Neural cell (in vitro differentiated cells): ENCODE results near the gene NPTXR. TPM values are rescaled to one million over a fixed set of nuclear protein-coding genes. Genes with fewer than 3 reads are reported as not detected.

ENCODE experiments used
- H2AFZ ChIP-seq: fragments of 200-600, 300-800 bp; sonication (generic), shearing (Covaris generic); 2 replicates; pipeline ENCODE4 v1.6.0; 2014; ENCODE audit warnings: low read depth, mild to moderate bottlenecking, antibody characterized with exemption, low read length, moderate library complexity
- H3F3A ChIP-seq: fragments of 200-600 bp; shearing (Covaris generic); 2 replicates; pipeline ENCODE4 v1.6.1; 2016; ENCODE audit warnings: mild to moderate bottlenecking, moderate library complexity, mixed read lengths, antibody characterized with exemption, low read length; ENCODE audit not compliant: insufficient read depth, poor library complexity, severe bottlenecking
- H3K27ac ChIP-seq: fragments of 200-600, 300-800 bp; sonication (generic), shearing (Covaris generic); 2 replicates; pipeline ENCODE4 v1.5.1; 2014; ENCODE audit warnings: mild to moderate bottlenecking, low read length, moderate library complexity
- H3K27me3 ChIP-seq: fragments of 300-800, 200-600 bp; sonication (generic), shearing (Covaris generic); 2 replicates; pipeline ENCODE4 v1.6.0; 2014; ENCODE audit warnings: mild to moderate bottlenecking, low read depth, low read length, moderate library complexity; ENCODE audit not compliant: insufficient read depth
- H3K36me3 ChIP-seq: fragments of 300-800, 200-600 bp; sonication (generic), shearing (Covaris generic); 2 replicates; pipeline ENCODE4 v1.5.1; 2014; ENCODE audit warnings: mild to moderate bottlenecking, antibody characterized with exemption, low read length, moderate library complexity; ENCODE audit not compliant: insufficient read depth
- H3K4me2 ChIP-seq: fragments of 300-800, 200-600 bp; sonication (generic), shearing (Covaris generic); 2 replicates; pipeline ENCODE4 v1.6.0; 2014; ENCODE audit warnings: mild to moderate bottlenecking, low read length
- H3K4me3 ChIP-seq: fragments of 300-800, 200-600 bp; sonication (generic), shearing (Covaris generic); 2 replicates; pipeline ENCODE4 v1.5.1; 2014; ENCODE audit warnings: mild to moderate bottlenecking, low read length, moderate library complexity
- H3K79me2 ChIP-seq: fragments of 200-600 bp; shearing (Covaris generic); replicated peaks from 2 replicates; pipeline ENCODE4 v1.6.0; 2014; ENCODE audit warnings: mild to moderate bottlenecking, low read length, moderate library complexity; ENCODE audit not compliant: insufficient read depth
- H3K9ac ChIP-seq: fragments of 300-800, 200-600 bp; sonication (generic), shearing (Covaris generic); 2 replicates; pipeline ENCODE4 v1.6.1; 2016; ENCODE audit warnings: mild to moderate bottlenecking, low read length, mixed read lengths
- H3K9me2 ChIP-seq: fragments of 200-600 bp; shearing (Covaris generic); 2 replicates; pipeline ENCODE4 v1.6.1; 2016; ENCODE audit warnings: mild to moderate bottlenecking, low read length, mixed read lengths; ENCODE audit not compliant: insufficient read depth
- H3K9me3 ChIP-seq: fragments of 200-600, 300-800 bp; sonication (generic), shearing (Covaris generic); 2 replicates; pipeline ENCODE4 v1.6.1; 2016; ENCODE audit warnings: mild to moderate bottlenecking, mixed run types, low read length, moderate library complexity, mixed read lengths
- H4K20me1 ChIP-seq: fragments of 200-600 bp; shearing (Covaris generic); 2 replicates; pipeline ENCODE4 v1.6.1; 2016; ENCODE audit warnings: mild to moderate bottlenecking, mixed run types; ENCODE audit not compliant: insufficient read depth
- EP300 ChIP-seq: fragments of 450-650 bp; conservative IDR thresholded peaks from 2 replicates; pipeline ENCODE4 v1.6.1; 2014; ENCODE audit warnings: antibody characterized with exemption, mild to moderate bottlenecking, moderate library complexity; ENCODE audit not compliant: poor library complexity, severe bottlenecking
- EZH2 ChIP-seq: fragments of 200-600, 300-800 bp; shearing (Covaris generic), sonication (generic); IDR thresholded peaks from 2 replicates; pipeline ENCODE4 v1.6.1; 2014; ENCODE audit warnings: antibody characterized with exemption, low read length, borderline replicate concordance, mild to moderate bottlenecking; ENCODE audit not compliant: insufficient read depth, poor library complexity, severe bottlenecking
- MXI1 ChIP-seq: fragments of 450-650 bp; conservative IDR thresholded peaks from 2 replicates; pipeline ENCODE4 v1.6.1; 2014; ENCODE audit warnings: antibody characterized with exemption, mild to moderate bottlenecking; ENCODE audit not compliant: poor library complexity, severe bottlenecking
- POLR2AphosphoS5 ChIP-seq: IDR thresholded peaks from 2 replicates; pipeline ENCODE4 v1.6.1; 2012
- RAD21 ChIP-seq: fragments of 450-650 bp; conservative IDR thresholded peaks from 2 replicates; pipeline ENCODE4 v1.6.1; 2014; ENCODE audit warnings: antibody characterized with exemption, mild to moderate bottlenecking, moderate library complexity
- SMC3 ChIP-seq: fragments of 450-650 bp; conservative IDR thresholded peaks from 2 replicates; pipeline ENCODE4 v1.6.1; 2014; ENCODE audit warnings: antibody characterized with exemption, mild to moderate bottlenecking, moderate library complexity; ENCODE audit not compliant: poor library complexity
- TAF1 ChIP-seq: IDR thresholded peaks from 2 replicates; pipeline ENCODE4 v1.6.1; 2012; ENCODE audit warnings: low read depth
- polyA plus RNA-seq: library from polyadenylated mRNA; depleted of rRNA; stranded (reverse); fragments of >200 nt; gene quantifications from 2 replicates; pipeline ENCODE4 v1.2.3, GENCODE V29; 2014
- TF ChIP-seq, protein P1 (sequence below): fragments of 450-650 bp; IDR thresholded peaks from 2 replicates; pipeline ENCODE4 v1.5.1; 2014; ENCODE audit warnings: antibody characterized with exemption, mild to moderate bottlenecking, moderate library complexity; ENCODE audit not compliant: poor library complexity, severe bottlenecking
- TF ChIP-seq, protein P2 (sequence below): IDR thresholded peaks from 2 replicates; pipeline ENCODE4 v1.6.1; 2012; ENCODE audit warnings: borderline replicate concordance

NPTXR gene
- polyA plus RNA-seq, 1 donor from 2014 or later: 17.0 TPM

DNA sequence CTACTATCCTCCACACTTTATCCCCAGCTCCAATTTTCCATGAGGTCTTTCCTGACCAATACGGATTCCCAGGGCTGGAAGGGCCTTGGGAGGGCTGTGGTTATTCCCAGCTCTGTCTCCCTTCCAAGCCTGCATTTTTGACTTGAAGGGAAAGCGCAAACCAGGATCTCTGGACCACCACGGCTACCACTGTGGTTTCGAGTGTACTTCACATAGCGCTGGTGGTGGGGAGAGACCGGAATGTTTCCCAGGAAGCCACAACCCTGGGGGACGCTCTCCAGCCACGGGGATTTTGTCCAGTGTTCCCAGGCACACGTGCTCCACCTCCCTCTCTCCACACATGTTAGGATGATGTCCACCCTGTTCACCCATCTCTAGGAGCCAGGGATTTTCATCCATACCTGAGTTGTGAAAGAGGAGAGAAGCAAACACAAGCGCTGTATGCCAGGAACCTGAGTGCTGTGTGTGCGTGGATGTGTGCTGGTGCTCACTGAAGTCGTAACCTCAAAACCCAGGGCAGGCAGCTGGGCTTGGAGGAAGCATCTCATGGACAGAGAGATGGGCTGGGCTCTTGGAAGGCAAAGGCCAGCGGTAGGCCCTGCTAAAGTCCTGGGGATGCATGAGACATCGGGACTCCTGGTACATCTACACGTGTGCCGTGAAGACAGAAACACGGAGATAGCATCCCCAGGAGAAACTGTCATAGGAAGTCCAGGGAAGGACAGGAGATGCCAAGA, 1.3 kb upstream of the NPTXR start:
- Histone ChIP-seq H3K4me3 (no peak overlapping the region), H3K9ac (no peak overlapping the region), H3F3A (no peaks in the 10 kb centered on the region), H3K27ac (no peak overlapping the region), H3K27me3 (no peaks in the 10 kb centered on the region), H3K4me2 (no peak overlapping the region), H3K9me2 (no peaks in the 10 kb centered on the region), H3K36me3 (no peaks in the 10 kb centered on the region), H3K9me3 (no peaks in the 10 kb centered on the region), H4K20me1 (no peaks in the 10 kb centered on the region), H3K79me2 (peaks cover 18% of the 10 kb centered on the region), H2AFZ (no peak overlapping the region)
- TF ChIP-seq EZH2 (no peak), TAF1 (no peak), POLR2AphosphoS5 (no peak), RAD21 (no peak), EP300 (no peak), SMC3 (no peak), MXI1 (no peak)
- TF ChIP-seq, protein P1, sequence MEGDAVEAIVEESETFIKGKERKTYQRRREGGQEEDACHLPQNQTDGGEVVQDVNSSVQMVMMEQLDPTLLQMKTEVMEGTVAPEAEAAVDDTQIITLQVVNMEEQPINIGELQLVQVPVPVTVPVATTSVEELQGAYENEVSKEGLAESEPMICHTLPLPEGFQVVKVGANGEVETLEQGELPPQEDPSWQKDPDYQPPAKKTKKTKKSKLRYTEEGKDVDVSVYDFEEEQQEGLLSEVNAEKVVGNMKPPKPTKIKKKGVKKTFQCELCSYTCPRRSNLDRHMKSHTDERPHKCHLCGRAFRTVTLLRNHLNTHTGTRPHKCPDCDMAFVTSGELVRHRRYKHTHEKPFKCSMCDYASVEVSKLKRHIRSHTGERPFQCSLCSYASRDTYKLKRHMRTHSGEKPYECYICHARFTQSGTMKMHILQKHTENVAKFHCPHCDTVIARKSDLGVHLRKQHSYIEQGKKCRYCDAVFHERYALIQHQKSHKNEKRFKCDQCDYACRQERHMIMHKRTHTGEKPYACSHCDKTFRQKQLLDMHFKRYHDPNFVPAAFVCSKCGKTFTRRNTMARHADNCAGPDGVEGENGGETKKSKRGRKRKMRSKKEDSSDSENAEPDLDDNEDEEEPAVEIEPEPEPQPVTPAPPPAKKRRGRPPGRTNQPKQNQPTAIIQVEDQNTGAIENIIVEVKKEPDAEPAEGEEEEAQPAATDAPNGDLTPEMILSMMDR: no peak
- TF ChIP-seq, protein P2, sequence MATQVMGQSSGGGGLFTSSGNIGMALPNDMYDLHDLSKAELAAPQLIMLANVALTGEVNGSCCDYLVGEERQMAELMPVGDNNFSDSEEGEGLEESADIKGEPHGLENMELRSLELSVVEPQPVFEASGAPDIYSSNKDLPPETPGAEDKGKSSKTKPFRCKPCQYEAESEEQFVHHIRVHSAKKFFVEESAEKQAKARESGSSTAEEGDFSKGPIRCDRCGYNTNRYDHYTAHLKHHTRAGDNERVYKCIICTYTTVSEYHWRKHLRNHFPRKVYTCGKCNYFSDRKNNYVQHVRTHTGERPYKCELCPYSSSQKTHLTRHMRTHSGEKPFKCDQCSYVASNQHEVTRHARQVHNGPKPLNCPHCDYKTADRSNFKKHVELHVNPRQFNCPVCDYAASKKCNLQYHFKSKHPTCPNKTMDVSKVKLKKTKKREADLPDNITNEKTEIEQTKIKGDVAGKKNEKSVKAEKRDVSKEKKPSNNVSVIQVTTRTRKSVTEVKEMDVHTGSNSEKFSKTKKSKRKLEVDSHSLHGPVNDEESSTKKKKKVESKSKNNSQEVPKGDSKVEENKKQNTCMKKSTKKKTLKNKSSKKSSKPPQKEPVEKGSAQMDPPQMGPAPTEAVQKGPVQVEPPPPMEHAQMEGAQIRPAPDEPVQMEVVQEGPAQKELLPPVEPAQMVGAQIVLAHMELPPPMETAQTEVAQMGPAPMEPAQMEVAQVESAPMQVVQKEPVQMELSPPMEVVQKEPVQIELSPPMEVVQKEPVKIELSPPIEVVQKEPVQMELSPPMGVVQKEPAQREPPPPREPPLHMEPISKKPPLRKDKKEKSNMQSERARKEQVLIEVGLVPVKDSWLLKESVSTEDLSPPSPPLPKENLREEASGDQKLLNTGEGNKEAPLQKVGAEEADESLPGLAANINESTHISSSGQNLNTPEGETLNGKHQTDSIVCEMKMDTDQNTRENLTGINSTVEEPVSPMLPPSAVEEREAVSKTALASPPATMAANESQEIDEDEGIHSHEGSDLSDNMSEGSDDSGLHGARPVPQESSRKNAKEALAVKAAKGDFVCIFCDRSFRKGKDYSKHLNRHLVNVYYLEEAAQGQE: no peak

DNA sequence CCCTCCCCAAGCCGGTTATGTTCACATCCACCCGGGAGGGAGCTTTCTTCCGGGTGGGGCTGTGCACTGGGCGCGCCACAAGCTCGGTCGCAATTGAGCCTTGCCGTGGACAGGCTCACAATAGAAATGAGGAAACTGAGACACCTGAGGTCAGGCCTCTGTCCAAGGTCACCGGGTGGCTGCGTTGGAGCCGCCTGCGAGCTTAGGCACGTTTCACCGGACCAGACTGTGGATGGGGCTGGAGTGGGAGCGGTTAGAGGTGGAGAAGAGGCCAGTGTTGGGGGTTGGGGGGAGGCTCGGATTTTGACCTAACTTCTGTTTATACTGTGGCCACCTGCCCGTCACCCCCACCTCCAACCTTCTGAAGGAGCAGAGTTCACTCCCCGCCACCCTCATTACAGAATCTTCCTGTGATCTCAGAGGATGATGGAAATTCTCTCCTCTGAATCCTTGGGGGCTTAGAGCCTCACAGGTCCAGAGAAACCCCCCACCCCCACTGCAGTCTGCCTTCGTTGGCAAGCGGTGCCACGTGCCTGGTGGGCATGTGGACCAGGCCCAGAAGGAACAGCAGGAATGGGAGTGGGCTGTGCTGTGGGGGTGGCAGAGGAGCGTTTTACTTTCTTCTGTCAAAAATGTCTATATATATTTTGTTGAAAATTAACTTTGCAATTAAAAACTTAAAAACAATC, 631 bp upstream of the NPTXR start:
- peak overlapping the region; percentile 66 for H3K9ac ChIP-seq

More for the DNA sequence above, 631 bp upstream of the NPTXR start:
- Histone ChIP-seq H3K4me2 (no peak overlapping the region), H3K4me3 (peak overlapping the region; percentile 63), H3K9me2 (no peaks in the 10 kb centered on the region), H3K79me2 (peaks cover 18% of the 10 kb centered on the region), H3K9me3 (no peaks in the 10 kb centered on the region), H2AFZ (peak overlapping the region; percentile 14), H3K36me3 (no peaks in the 10 kb centered on the region), H4K20me1 (no peaks in the 10 kb centered on the region), H3K27me3 (no peaks in the 10 kb centered on the region), H3F3A (no peaks in the 10 kb centered on the region), H3K27ac (peak overlapping the region; percentile 42)
- TF ChIP-seq POLR2AphosphoS5 (no peak), RAD21 (no peak), TAF1 (no peak), EP300 (no peak), EZH2 (no peak), MXI1 (no peak)
- TF ChIP-seq, protein P1: no peak
- TF ChIP-seq, protein P2: no peak
